Occipital lobe (tissue), 2 donors: ENCODE measurements around the gene EMSY. TPM values are rescaled to one million over a fixed set of nuclear protein-coding genes. Genes with fewer than 3 reads are reported as not detected.

Source experiments
- DNase-seq: peaks from one replicate; lab custom pipeline; 2025; lab: John Stamatoyannopoulos, UW
- total RNA-seq: library from RNA; depleted of rRNA; stranded (reverse); fragments of >200 nt; gene quantifications from one replicate; pipeline ENCODE4 v1.2.3, GENCODE V29; 2014

The EMSY gene
- total RNA-seq, 1 donor from 2014 or later: 46.3 TPM

DNA sequence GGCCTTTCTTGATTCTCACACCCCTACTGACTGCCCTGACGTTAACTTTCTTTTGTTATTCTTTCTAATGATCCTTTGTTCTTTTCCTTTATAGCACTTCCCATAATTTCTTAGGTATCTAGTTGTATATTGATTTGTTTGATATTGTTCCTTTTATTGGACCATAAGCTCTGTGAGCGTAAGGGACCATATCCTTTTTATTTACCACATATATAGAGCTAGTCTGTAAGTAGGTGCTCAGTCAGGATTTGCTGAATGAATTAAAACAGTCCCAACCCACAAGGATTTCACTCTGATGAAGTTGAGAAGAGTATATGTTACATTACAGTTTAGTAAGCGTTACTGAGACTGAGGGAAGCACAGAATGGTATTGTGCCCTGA lies 68.8 kb downstream of the EMSY start:
- DNase-seq: no peak

DNA sequence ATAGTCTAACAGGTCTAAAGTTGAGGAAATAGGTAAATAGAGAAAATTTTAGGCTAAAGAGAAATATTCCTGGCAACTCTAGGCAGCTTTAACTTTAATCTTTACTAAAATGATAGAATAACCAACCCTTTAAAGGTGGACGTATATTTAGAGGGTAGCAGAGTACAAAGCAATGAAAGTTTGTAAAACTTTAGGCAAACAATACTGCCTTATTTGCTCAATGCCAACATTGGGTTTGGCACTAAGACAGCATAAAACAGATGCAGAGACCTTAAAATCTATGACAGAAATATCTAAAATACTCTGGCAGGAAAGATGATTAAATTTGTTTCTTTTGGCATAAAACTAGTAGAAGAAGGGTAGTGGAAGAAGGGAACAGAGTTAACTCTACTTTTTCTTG lies 70.7 kb downstream of the EMSY start:
- no peak for DNase-seq

DNA sequence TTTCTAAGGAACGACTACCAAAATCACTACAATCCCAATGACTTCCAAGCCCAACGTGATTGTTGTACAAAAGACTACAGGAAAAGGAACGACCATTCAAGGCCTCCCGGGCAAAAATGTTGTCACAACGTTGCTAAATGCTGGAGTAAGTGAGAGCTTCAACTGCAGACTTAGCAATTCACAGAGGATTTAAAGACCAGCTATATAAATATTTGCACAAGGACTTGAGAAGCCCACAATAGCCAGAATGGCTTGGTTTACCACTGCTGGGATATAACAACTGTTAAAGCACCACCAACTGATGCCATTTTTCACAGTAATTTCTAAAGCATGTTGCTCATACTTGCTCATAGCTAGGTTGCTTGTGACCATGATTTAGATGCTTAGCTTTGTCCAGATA lies 78.3 kb downstream of the EMSY start:
- no peak for DNase-seq

DNA sequence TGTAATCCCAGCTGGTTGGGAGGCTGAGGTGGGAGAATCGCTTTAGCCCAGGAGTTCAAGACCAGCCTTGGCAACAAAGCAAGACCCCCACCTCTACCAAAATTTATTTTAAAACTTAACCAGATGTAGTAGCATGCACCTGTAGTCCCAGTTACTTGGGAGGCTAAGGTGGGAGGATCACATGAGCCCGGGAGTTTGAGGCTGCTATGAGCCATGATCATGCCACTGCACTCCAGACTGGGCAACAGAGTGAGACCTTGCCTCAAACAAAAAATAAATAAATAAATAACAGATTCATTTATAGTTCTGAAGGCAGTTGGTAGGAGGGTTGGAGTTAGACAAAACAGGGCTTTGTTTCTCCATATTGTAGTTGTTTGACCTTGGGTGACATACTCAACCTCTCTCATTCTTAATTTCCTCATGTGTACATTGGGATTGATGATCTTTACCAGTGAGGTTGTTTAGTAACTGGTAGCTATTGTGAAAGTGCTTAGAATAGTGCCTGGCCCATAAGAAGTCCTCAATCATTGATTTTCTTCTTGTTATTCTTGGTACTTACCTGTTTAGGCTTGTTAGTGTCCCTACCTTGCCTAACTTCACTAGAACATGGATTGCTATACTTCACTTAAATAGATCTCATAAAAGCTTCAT lies 79.1 kb downstream of the EMSY start:
- DNase-seq: no peak

DNA sequence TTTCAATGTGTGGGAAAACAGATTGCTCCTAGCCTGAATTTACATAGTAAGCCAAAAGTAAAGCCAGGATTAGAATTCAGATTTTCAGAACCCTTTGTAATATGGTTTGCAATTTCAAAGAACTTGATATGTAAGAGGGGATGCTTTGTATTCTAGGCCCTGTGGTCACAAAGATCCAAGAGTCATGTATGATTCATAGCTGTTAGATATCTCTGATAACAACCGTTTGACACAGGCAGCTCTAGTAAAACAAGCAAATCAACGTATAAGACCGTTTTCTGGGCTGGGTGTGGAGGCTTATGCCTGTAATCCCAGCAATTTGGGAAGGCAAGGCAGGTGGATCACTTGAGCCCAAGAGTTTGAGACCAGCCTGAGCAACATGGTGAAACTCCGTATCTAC lies 79.6 kb downstream of the EMSY start:
- no peak for DNase-seq

DNA sequence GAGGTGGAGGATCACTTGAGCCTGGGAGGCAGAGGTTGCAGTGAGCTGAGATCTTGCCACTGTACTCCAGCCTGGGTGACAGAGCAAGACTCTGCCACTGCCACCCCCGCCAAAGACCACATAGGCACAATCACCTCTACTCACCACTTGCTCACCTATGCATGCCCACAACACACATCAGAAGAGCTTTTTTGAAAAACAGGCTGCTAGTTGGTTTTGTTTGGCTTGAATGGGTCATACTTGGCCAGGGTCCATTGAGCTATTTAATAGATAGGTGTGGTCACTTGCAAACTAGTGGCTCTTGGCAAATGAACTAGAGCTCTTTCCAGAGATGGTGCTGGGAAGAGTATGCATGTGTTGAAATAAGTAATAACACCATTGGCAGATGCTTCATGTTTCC lies 80.1 kb downstream of the EMSY start:
- no peak for DNase-seq

DNA sequence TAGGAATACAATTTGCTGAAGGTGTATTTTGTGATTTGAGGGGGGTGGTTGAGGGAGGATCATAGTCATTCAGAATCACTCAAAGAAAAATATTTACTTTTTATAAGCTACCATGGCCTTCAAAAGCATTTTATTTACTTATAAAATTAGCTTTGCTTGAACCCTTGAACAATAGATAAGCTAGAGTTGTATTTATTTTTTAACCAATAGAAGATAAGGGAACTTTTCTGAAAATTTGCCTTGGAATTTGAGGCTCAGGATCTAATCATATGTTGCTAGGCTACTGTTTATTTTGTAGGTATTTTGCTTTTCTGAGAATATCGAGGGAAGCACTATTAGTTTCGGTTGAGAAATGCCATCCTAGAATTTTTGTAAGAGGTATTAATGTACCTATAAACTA lies 82.1 kb downstream of the EMSY start:
- DNase-seq: no peak

DNA sequence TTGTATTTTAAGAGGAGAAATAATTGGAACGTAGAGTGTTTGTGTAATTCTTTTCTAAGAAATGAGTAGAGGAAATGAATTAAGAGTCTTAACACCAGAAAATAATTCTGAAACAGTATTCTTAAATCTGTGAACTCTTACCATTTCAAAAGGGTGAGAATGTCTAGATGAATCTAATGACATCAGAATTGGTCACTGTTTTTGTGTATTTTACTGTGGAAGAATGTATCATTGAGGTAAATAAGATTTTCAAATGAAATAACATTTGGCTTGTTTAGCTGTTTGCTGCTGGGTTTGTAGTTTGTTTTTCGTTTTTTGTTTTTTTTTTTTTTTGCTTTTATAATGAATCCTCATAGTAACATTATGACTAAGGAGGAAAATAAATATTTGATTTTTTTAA lies 97.6 kb downstream of the EMSY start:
- no peak for DNase-seq

DNA sequence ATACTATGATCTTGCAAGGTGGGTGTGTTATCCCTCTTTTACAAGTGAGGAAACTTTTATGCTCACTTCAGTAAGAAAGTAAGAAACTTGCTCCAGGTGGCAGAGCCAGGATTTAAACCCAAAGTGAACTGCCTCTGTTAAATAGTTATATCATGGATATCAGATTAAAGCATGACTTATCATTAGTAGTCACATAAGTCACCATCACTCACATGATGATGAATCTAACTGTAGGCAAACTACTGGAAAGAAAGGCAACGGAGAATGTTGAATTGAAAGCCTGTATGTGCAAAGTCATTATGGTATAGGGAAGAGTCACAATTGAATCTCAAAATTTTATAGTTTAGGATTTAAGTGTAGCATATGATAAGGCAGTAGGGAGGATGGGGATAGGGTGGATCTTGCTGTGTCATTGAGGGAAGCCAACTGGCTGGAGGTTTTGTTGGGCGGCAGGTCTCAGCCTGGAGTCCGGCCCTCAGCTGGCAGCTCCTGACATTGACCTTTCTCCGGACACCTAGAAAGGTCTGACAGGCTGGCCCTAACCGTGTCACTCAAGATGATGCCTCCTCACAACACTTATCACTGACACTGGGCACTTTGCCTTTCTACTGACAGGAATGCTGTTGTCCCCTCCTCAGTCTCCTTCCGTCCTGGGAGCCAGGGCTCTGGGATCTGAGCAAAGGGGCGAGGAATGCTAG lies 98.3 kb downstream of the EMSY start:
- DNase-seq: no peak

DNA sequence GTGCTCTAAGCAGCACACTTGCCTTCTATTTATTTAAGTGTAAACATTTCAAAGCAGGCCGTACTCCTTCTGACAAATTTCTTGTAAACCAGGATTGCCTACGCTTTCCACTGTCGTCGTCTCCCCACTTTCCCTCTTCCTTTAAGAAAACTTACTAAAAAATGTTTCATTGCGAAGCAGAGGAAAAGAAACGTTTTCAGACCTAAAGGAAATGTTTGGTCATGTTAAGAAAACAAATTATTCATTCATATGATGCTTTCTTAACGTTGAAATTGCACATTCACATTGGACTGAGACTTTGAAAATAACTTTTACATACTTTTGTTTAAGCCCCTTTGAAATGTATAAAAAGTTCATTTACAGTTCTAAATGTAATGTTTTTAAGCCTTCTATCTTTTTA lies 106.0 kb downstream of the EMSY start:
- DNase-seq: no peak

DNA sequence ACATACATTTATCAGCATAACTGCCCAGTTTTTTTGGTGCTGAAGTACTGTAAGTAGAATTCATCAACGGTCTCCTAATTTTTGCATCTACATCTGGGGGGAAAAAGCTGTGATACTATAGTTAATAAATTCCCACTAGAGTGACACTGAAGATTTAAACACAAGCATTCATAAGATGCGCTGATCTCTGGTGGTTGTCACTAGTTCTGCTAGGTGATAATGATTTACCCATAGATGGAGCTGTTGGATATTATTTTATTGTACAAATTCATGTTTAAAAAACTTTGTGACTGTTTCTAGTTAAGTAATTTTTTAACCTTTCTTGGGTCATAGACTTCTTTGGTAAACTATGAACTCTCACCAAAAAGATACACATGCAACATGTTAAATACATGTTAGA lies 106.6 kb downstream of the EMSY start:
- no peak for DNase-seq

DNA sequence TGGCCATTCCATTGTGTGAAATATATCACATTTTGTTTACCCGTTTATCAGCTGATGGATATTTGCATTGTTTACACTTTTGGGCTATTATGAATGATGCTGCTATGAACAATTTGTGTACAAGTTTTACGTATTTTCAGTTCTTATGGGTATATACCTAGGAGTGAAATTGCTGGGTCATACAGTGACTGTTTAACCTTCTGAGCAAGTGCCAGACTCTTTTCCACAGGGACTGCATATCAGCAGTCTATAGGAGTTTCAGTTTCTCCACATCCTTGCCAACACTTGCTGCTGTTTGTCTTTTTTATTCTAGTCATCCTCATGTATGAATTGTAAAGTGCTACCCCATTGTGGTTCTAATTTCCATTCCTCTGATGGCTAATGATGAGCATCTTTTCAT lies 108.2 kb downstream of the EMSY start:
- DNase-seq: no peak

DNA sequence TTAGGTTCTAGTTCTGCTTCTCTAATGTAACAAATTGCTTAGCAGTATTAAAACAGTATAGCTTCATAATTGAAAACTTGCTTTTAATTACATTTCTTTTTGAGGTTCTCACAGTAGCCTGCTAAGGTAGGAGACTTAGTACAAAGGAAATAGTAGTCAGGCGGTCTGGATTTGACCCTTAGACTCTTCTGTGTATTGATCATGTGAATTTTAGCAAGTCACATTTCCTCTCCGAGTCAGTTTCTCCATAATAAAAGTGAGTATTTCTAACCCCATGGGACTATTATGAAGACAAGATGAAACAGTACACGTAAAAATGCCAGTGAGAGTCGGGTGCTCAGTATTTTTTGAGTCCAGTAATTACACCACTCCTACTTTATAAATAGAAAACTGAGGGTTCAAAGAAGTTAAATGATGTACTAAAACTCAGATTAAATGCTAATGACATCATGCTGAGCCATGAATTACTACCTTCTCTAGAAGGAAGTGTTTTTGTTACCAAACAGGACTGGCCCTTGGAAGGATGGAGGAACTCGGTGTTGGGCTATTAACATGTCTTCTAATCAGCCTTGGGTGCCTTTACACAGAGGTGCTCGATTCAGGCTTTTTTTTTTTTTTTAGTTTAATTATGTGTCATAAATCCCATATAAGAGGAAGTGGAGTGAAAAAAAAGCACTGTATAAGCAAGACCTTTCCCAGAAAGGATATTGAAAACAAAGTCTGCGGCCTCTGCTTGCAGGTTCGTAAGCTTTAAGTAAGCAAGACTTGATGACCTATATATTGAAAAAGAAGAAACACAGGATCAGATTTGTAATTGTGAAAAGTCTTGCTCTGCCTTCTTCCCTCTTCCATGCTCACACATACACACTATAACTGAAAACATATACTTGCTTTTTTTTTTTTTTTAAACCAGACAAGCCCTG lies 109.0 kb downstream of the EMSY start:
- DNase-seq: no peak

DNA sequence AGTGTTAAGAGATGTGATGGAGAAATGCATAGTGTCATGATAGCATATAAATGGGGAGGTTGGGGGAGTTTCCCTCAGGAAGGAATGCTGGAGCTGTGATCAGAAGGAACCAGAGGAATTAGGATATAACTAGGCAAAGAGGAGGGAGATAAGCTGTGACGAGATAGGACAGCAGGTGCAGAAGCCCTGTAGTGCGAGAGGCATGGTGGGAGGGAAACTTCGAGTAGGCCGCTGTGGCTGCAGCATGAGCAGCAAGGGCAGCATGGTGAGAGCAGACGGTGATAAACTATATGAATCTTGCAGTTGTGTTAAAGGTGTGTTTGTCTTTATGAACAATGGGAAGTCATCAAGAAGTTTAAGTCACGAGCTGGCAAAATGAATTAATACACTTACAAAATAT lies 109.9 kb downstream of the EMSY start:
- DNase-seq: no peak

DNA sequence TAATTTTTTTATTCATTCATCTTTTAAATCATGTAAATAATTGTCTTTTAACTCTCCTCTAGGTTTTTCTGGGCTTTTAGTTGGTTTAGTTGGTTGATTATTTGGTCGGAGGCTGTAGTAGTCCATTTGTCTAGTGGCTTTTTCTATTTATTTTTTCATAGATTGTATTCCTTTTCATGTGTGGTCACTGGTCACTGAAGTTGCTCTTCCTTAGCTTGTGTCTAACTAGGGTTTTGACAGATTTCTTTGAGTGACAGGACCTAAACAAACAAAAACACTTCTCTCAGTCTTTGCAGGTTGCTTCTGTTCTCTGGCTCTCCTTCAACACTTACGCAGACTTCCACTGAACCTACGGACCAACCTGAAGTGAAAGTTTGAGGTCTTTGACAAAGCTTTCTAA lies 112.6 kb downstream of the EMSY start:
- no peak for DNase-seq

DNA sequence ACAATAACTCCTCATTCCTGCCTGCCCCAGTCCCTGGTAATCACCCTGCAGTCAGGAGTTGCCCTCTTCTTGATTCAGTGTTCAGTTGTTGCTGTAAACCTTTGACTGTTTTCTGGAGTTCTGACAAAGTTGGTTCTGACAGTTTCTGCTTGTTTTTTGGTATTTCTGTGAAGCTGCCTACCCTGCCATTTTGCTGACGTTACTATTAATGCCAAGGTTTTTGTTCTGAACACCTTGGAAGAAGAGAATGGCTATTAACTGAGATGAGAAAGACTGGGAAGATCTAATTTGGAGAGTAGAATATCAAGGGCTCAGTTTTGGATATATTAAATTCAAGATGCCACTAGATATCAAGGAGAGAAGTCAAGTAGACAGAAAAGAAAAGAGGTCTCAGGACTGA lies 113.7 kb downstream of the EMSY start:
- no peak for DNase-seq

DNA sequence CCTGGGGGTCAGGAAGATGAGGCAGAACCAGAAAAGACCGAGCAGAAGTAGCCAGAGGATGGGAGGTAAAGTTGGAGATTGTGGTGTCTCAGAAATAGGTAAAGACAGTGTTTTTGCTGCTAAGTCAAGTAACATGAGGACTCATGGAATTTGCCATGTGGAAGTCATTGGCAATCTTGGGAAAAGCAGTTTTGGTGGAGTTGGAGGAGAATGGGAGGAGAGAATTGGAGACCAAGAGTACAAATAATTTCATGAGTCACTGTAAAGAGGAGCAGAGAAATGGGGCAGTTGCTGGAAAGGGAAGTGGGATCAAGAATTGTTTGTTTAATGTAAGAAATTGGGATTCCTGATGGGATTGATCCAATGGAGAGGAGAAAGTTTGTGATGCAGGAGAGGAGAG lies 114.1 kb downstream of the EMSY start:
- DNase-seq: no peak

DNA sequence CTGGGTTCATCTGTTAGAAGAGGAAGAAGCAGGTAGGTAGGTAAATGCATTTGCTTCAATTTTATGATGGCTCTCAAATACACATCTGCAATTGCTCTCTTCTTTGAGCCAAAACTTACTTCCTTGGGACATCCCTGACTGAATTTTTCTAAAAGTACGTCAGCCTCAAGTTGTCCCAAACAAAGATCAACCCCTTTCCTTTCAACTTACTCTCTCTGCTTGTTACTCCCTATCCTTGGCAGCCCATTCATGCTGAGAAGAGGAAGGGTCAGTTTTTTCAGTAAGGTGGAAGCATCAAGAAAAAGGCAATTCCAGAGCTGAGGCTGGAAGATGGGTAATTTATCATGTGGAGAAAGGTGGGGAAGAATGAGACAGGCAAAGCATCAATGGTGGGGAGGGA lies 114.5 kb downstream of the EMSY start:
- DNase-seq: no peak

DNA sequence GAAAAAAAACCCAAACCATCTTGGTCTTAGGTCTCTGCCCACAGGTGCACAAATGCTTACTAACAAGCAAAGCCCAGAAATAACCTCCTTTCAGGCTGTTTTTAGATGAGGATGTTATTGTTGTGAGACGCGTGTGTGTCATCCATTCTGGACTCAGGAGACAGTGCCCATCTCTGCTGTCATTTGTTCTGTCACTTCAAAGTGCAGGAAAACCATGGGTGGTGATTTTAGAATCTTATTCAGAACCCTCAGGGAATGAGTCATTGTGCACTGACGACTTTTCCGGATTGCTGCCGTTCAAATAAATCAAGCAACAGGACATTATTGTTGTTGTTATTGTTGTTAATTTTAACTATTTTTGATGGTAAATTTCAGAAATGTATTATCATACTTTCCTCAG lies 115.4 kb downstream of the EMSY start:
- no peak for DNase-seq

DNA sequence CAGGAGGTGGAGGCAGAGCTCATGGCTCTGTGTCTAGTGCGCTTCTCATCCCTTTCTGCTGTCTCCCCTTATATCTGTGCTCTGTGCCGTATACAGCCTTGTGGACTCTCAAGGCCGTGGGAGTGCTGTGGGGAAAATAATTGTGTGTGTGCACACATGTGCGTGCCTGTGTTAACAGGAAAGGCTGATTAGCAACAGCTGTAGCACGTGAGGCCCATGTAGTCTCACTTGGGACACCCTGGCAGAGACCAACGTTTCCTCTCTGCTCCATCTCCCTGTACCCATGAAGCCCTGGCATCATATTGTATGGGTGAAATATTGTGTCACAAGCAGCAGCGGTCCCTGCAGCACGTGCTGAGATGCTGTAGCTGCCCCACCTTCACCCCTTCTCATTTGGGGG lies 116.4 kb downstream of the EMSY start:
- no peak for DNase-seq

DNA sequence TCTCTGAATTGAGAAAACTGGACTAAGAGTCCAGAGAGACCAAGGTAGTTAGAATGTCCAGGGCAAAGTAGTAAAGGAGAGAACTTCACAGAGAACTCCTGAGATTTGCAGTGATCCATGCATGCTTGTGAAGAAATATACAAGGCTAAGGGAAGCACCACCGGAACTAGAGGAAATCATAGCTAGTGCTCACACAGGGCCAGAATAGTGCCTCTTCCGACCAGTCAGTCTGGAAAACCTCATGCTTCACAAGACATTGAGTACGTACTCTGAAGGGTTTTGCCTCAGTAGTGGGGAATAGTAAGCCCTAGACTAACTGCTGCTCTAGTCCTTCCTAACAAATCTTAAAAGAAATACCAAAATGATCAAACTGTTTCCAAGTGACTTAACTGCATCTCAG lies 117.7 kb downstream of the EMSY start:
- DNase-seq: no peak

DNA sequence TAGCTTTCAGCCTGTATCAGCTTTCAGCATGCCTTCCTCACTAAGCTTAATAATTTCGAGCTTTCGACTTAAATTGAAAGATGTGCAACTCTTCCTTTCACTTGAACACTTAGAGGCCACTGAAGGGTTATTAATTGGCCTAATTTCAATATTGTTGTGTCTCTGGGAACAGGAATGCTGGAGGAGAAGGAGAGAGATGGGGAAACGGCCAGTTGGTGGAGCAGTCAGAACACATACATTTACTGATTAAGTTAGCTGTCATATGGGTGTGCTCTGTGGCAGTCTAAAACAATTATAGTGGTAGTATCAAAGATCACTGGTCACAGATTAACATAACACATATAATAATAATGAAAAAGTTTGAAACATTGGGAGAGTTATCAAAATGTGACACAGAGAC lies 119.5 kb downstream of the EMSY start:
- DNase-seq: no peak

DNA sequence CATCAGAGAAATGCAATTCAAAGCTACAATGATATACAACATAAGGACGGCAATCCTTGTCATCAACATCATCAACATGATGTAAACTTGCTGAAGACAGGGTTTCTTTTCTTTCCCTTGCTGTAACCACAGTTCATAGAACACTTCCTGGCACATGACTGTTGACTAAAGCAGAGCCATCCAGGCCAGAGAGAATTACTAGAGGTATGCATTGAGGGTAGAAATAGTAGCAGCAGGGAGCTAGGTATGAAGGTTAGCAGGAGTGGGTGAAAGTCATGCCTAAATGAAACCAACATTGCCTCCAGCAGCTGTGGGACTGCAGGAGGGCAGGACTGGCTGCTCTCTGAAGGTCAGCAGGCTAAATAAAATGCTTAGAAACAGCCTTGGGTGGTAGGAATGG lies 122.0 kb downstream of the EMSY start:
- no peak for DNase-seq
